ENCODE measurements around the gene FAM120AOS. TPM values are rescaled to one million over a fixed set of nuclear protein-coding genes. Genes with fewer than 3 reads are reported as not detected.
"Not testable (repeated sequence)": the region's sequence is repeated elsewhere in the genome, so short reads cannot be mapped to it uniquely, and the experiment has no call there.

The FAM120AOS gene
- total RNA-seq, 1 donor from 2014 or later: 43.9 TPM

- no peak for DNase-seq (ENCODE audit: low spot score)
These were observed 12.3 kb downstream of the FAM120AOS start for GRCh38 chr9:93440896-93441580.

GRCh38 chr9:93439301-93439700 is 14.1 kb downstream of the FAM120AOS start:
- not testable (repeated sequence) for DNase-seq (ENCODE audit: low spot score)

GRCh38 chr9:93437996-93438395 is 15.4 kb downstream of the FAM120AOS start:
- no peak for DNase-seq (ENCODE audit: low spot score)

GRCh38 chr9:93436655-93437407 is 16.6 kb downstream of the FAM120AOS start:
- DNase-seq (ENCODE audit: low spot score): no peak

GRCh38 chr9:93436218-93436617 is 17.2 kb downstream of the FAM120AOS start:
- DNase-seq (ENCODE audit: low spot score): no peak

GRCh38 chr9:93435386-93435785 is 18.0 kb downstream of the FAM120AOS start:
- DNase-seq (ENCODE audit: low spot score): no peak

GRCh38 chr9:93434056-93434455 is 19.3 kb downstream of the FAM120AOS start:
- DNase-seq (ENCODE audit: low spot score): no peak

- DNase-seq (ENCODE audit: low spot score): no peak
These were observed 20.4 kb downstream of the FAM120AOS start for GRCh38 chr9:93432964-93433363.

- DNase-seq (ENCODE audit: low spot score): no peak
These were observed 21.8 kb downstream of the FAM120AOS start for GRCh38 chr9:93431539-93432105.

- no peak for DNase-seq (ENCODE audit: low spot score)
These were observed 25.6 kb downstream of the FAM120AOS start for GRCh38 chr9:93427655-93428379.

GRCh38 chr9:93422977-93423616 is 30.3 kb downstream of the FAM120AOS start:
- no peak for DNase-seq (ENCODE audit: low spot score)

- DNase-seq (ENCODE audit: low spot score): no peak
These were observed 34.4 kb downstream of the FAM120AOS start for GRCh38 chr9:93419023-93419422.

- DNase-seq (ENCODE audit: low spot score): no peak
These were observed 35.8 kb downstream of the FAM120AOS start for GRCh38 chr9:93417538-93417937.

GRCh38 chr9:93416530-93417235 is 36.7 kb downstream of the FAM120AOS start:
- no peak for DNase-seq (ENCODE audit: low spot score)

GRCh38 chr9:93415176-93415690 is 38.1 kb downstream of the FAM120AOS start:
- DNase-seq (ENCODE audit: low spot score): no peak

GRCh38 chr9:93413530-93413929 is 39.9 kb downstream of the FAM120AOS start:
- no peak for DNase-seq (ENCODE audit: low spot score)

- DNase-seq (ENCODE audit: low spot score): no peak
These were observed 47.0 kb downstream of the FAM120AOS start for GRCh38 chr9:93406371-93406770.

GRCh38 chr9:93398471-93398870 is 54.9 kb downstream of the FAM120AOS start:
- DNase-seq (ENCODE audit: low spot score): no peak

GRCh38 chr9:93397661-93398373 is 55.6 kb downstream of the FAM120AOS start:
- no peak for DNase-seq (ENCODE audit: low spot score)
